Adrenal gland (tissue), 5 donors: ENCODE results near the gene KIFC1.
"Not testable (repeated sequence)": the region's sequence is repeated elsewhere in the genome, so short reads cannot be mapped to it uniquely, and the experiment has no call there.

ENCODE experiments used
- POLR2A ChIP-seq, 2 donors: fragments of 450-650 bp; IDR thresholded peaks; one replicate each; pipeline ENCODE4 v1.6.1; 2017; ENCODE audit warnings: antibody characterized with exemption in 2 of 2, mild to moderate bottlenecking in 2 of 2, moderate library complexity in 1 of 2
- TF ChIP-seq, protein P1 (sequence below), 6 experiments: fragments of 450-650 bp in 4 of 6; fragments of 200-600 bp in 2 of 6; sonication (generic) in 1 of 6; IDR thresholded peaks; 1 replicate in 5 of 6; 2 replicates in 1 of 6; pipeline versions ENCODE4 v1.5.1 to v1.8.0; 2016 to 2021; ENCODE audit warnings: antibody characterized with exemption in 6 of 6, mild to moderate bottlenecking in 2 of 6, moderate library complexity in 1 of 6
- donor health status: DM: no; HTN: no; CAD: no.

DNA sequence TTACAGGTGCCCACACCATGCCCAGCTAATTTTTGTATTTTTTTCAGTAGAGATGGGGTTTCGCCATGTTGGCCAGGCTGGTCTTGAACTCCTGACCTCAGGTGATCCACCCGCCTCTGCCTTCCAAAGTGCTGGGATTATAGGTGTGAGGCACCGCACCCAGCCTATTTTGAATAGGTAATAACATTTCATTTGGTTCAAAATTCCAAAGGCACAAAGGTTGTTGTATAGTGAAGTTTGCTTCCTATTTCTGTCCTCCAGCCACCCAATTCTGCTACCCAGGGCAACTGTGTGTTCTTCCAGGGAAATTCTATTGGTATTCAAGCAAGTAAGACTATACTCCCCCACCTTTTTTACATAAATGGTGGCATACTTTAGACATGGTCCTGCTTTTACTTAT, 7.0 kb downstream of the KIFC1 start:
- TF ChIP-seq, protein P1, sequence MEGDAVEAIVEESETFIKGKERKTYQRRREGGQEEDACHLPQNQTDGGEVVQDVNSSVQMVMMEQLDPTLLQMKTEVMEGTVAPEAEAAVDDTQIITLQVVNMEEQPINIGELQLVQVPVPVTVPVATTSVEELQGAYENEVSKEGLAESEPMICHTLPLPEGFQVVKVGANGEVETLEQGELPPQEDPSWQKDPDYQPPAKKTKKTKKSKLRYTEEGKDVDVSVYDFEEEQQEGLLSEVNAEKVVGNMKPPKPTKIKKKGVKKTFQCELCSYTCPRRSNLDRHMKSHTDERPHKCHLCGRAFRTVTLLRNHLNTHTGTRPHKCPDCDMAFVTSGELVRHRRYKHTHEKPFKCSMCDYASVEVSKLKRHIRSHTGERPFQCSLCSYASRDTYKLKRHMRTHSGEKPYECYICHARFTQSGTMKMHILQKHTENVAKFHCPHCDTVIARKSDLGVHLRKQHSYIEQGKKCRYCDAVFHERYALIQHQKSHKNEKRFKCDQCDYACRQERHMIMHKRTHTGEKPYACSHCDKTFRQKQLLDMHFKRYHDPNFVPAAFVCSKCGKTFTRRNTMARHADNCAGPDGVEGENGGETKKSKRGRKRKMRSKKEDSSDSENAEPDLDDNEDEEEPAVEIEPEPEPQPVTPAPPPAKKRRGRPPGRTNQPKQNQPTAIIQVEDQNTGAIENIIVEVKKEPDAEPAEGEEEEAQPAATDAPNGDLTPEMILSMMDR (IDR thresholded peaks at IDR 0.05), result not testable (repeated sequence)
- not testable (repeated sequence) for TF ChIP-seq POLR2A (IDR thresholded peaks at IDR 0.05)
